AG09319 (cell line): ENCODE data around the gene MC1R.
"Not testable (repeated sequence)": the region's sequence is repeated elsewhere in the genome, so short reads cannot be mapped to it uniquely, and the experiment has no call there.

Experiments used
- DNase-seq: peaks from one replicate; pipeline ENCODE4 v3.0.0-alpha.2; 2010; ENCODE audit warnings: low read depth; ENCODE audit errors: extremely low read depth
- CTCF ChIP-seq: IDR thresholded peaks from 2 replicates; pipeline ENCODE4 v1.5.1; 2011; ENCODE audit warnings: low read depth, mild to moderate bottlenecking, inconsistent platforms, low read length, moderate library complexity

Gene MC1R

GRCh38 chr16:89958596-89958995 lies 39.9 kb downstream of the MC1R start:
- TF ChIP-seq CTCF: no peak
- no peak for DNase-seq

GRCh38 chr16:89960966-89961365 lies 42.3 kb downstream of the MC1R start:
- no peak for TF ChIP-seq CTCF
- DNase-seq: no peak

GRCh38 chr16:89961920-89962319 lies 43.3 kb downstream of the MC1R start:
- no peak for TF ChIP-seq CTCF
- DNase-seq: no peak

- DNase-seq: no peak
Measured at GRCh38 chr16:89962754-89963498, 44.3 kb downstream of the MC1R start.

GRCh38 chr16:89964201-89964600 lies 45.5 kb downstream of the MC1R start:
- no peak for DNase-seq
- no peak for TF ChIP-seq CTCF

More at GRCh38 chr16:89962754-89963498, 44.3 kb downstream of the MC1R start:
- TF ChIP-seq CTCF: no peak

GRCh38 chr16:89965447-89966225 lies 47.0 kb downstream of the MC1R start:
- no peak for TF ChIP-seq CTCF
- DNase-seq: no peak

GRCh38 chr16:89966756-89967155 lies 48.1 kb downstream of the MC1R start:
- no peak for DNase-seq

GRCh38 chr16:89967436-89967835 lies 48.8 kb downstream of the MC1R start:
- DNase-seq: not testable (repeated sequence)

More at GRCh38 chr16:89966756-89967155, 48.1 kb downstream of the MC1R start:
- no peak for TF ChIP-seq CTCF

- DNase-seq: not testable (repeated sequence)
Measured at GRCh38 chr16:89968074-89968473, 49.4 kb downstream of the MC1R start.
